GM21447 (cell line): ENCODE data around the gene USP17L19.
"Not testable (repeated sequence)": the region's sequence is repeated elsewhere in the genome, so short reads cannot be mapped to it uniquely, and the experiment has no call there.

Source experiments
- ATAC-seq: cut with Tn5 transposase; IDR thresholded peaks from one replicate; pipeline ENCODE4 v1.9.1; 2021; ENCODE audit not compliant: unreplicated experiment

The USP17L19 gene, protein sequence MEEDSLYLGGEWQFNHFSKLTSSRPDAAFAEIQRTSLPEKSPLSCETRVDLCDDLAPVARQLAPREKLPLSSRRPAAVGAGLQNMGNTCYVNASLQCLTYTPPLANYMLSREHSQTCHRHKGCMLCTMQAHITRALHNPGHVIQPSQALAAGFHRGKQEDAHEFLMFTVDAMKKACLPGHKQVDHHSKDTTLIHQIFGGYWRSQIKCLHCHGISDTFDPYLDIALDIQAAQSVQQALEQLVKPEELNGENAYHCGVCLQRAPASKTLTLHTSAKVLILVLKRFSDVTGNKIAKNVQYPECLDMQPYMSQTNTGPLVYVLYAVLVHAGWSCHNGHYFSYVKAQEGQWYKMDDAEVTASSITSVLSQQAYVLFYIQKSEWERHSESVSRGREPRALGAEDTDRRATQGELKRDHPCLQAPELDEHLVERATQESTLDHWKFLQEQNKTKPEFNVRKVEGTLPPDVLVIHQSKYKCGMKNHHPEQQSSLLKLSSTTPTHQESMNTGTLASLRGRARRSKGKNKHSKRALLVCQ

DNA sequence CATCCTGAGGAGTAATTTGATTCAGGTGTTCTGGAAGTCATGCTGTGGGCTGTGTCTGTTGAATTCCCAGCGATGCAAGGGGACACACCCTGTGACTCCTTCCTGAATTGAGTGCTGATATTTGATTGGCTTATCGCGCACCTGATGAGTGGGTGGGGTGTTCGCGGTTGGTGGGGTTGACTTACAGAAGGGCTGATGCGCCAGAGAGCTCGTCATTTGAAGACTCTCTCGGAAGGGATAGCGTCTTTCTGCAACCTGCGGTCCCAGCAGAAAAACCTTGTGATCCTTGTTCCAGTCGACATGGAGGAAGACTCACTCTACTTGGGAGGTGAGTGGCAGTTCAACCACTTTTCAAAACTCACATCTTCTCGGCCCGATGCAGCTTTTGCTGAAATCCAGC, at the start of gene USP17L19:
Gene USP17L19 (plus strand): TSS at position 301 of the 400 bp plus-strand sequence. CDS start 0 bp downstream, at position 301.
- ATAC-seq = not testable (repeated sequence)

DNA sequence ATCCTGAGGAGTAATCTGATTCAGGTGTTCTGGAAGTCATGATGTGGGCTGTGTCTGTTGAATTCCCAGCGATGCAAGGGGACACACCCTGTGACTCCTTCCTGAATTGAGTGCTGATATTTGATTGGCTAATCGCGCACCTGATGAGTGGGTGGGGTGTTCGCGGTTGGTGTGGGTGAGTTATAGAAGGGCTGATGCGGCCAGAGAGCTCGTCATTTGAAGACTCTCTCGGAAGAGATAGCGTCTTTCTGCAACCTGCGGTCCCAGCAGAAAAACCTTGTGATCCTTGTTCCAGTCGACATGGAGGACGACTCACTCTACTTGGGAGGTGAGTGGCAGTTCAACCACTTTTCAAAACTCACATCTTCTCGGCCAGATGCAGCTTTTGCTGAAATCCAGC, 42.8 kb upstream of the USP17L19 start, which contains the start of gene USP17L10:
Gene USP17L10 (plus strand): TSS at position 301 of the 400 bp plus-strand sequence. CDS start 0 bp downstream, at position 301.
- ATAC-seq = not testable (repeated sequence)

DNA sequence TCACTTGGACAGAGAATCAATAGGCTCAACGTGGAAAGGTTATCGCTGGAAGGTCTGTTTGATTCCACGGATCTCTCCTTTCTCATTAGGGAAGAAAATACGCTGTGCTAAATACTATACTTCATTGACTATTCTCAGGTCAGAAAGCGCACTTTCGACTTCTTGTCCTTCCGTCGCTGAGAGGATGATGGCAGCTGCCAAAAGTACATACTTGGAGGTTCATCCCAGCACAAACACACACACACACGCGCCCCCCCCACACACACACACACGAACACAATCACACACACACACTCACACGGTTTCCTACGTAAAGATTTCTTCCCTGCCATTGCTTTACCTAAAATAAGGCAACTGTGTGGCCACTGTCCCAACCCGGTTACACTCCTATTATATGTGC, 38.5 kb upstream of the USP17L19 start:
- not testable (repeated sequence) for ATAC-seq

DNA sequence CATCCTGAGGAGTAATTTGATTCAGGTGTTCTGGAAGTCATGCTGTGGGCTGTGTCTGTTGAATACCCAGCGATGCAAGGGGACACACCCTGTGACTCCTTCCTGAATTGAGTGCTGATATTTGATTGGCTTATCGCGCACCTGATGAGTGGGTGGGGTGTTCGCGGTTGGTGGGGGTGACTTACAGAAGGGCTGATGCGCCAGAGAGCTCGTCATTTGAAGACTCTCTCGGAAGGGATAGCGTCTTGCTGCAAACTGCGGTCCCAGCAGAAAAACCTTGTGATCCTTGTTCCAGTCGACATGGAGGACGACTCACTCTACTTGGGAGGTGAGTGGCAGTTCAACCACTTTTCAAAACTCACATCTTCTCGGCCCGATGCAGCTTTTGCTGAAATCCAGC, 38.1 kb upstream of the USP17L19 start, which contains the start of gene USP17L11:
Gene USP17L11 (plus strand): TSS at position 301 of the 400 bp plus-strand sequence. CDS start 0 bp downstream, at position 301.
- ATAC-seq = not testable (repeated sequence)

DNA sequence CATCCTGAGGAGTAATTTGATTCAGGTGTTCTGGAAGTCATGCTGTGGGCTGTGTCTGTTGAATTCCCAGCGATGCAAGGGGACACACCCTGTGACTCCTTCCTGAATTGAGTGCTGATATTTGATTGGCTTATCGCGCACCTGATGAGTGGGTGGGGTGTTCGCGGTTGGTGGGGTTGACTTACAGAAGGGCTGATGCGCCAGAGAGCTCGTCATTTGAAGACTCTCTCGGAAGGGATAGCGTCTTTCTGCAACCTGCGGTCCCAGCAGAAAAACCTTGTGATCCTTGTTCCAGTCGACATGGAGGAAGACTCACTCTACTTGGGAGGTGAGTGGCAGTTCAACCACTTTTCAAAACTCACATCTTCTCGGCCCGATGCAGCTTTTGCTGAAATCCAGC, 33.3 kb upstream of the USP17L19 start, which contains the start of gene USP17L12:
Gene USP17L12 (plus strand): TSS at position 301 of the 400 bp plus-strand sequence. CDS start 0 bp downstream, at position 301.
- ATAC-seq = not testable (repeated sequence)

DNA sequence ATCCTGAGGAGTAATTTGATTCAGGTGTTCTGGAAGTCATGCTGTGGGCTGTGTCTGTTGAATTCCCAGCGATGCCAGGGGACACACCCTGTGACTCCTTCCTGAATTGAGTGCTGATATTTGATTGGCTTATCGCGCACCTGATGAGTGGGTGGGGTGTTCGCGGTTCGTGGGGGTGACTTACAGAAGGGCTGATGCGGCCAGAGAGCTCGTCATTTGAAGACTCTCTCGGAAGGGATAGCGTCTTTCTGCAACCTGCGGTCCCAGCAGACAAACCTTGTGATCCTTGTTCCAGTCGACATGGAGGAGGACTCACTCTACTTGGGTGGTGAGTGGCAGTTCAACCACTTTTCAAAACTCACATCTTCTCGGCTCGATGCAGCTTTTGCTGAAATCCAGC, 28.6 kb upstream of the USP17L19 start, which contains the start of gene USP17L13:
Gene USP17L13 (plus strand): TSS at position 301 of the 400 bp plus-strand sequence. CDS start 0 bp downstream, at position 301.
- ATAC-seq = not testable (repeated sequence)

DNA sequence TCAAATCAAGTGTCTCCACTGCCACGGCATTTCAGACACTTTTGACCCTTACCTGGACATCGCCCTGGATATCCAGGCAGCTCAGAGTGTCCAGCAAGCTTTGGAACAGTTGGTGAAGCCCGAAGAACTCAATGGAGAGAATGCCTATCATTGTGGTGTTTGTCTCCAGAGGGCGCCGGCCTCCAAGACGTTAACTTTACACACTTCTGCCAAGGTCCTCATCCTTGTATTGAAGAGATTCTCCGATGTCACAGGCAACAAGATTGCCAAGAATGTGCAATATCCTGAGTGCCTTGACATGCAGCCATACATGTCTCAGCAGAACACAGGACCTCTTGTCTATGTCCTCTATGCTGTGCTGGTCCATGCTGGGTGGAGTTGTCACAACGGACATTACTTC, 22.9 kb upstream of the USP17L19 start:
- ATAC-seq = not testable (repeated sequence)

DNA sequence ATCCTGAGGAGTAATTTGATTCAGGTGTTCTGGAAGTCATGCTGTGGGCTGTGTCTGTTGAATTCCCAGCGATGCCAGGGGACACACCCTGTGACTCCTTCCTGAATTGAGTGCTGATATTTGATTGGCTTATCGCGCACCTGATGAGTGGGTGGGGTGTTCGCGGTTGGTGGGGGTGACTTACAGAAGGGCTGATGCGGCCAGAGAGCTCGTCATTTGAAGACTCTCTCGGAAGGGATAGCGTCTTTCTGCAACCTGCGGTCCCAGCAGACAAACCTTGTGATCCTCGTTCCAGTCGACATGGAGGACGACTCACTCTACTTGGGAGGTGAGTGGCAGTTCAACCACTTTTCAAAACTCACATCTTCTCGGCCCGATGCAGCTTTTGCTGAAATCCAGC, 19.1 kb upstream of the USP17L19 start, which contains the start of gene USP17L15:
Gene USP17L15 (plus strand): TSS at position 301 of the 400 bp plus-strand sequence. CDS start 0 bp downstream, at position 301.
- ATAC-seq = not testable (repeated sequence)

DNA sequence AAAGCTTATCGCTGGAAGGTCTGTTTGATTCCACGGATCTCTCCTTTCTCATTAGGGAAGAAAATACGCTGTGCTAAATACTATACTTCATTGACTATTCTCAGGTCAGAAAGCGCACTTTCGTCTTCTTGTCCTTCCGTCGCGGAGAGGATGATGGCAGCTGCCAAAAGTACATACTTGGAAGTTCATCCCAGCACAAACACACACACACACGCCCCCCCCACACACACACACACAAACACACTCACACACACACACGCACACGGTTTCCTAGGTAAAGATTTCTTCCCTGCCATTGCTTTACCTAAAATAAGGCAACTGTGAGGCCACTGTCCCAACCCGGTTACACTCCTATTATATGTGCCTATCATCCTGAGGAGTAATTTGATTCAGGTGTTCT, 14.7 kb upstream of the USP17L19 start:
- not testable (repeated sequence) for ATAC-seq

DNA sequence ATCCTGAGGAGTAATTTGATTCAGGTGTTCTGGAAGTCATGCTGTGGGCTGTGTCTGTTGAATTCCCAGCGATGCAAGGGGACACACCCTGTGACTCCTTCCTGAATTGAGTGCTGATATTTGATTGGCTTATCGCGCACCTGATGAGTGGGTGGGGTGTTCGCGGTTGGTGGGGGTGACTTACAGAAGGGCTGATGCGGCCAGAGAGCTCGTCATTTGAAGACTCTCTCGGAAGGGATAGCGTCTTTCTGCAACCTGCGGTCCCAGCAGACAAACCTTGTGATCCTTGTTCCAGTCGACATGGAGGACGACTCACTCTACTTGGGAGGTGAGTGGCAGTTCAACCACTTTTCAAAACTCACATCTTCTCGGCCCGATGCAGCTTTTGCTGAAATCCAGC, 9.6 kb upstream of the USP17L19 start, which contains the start of gene USP17L17:
Gene USP17L17 (plus strand): TSS at position 301 of the 400 bp plus-strand sequence. CDS start 0 bp downstream, at position 301.
- ATAC-seq = not testable (repeated sequence)

DNA sequence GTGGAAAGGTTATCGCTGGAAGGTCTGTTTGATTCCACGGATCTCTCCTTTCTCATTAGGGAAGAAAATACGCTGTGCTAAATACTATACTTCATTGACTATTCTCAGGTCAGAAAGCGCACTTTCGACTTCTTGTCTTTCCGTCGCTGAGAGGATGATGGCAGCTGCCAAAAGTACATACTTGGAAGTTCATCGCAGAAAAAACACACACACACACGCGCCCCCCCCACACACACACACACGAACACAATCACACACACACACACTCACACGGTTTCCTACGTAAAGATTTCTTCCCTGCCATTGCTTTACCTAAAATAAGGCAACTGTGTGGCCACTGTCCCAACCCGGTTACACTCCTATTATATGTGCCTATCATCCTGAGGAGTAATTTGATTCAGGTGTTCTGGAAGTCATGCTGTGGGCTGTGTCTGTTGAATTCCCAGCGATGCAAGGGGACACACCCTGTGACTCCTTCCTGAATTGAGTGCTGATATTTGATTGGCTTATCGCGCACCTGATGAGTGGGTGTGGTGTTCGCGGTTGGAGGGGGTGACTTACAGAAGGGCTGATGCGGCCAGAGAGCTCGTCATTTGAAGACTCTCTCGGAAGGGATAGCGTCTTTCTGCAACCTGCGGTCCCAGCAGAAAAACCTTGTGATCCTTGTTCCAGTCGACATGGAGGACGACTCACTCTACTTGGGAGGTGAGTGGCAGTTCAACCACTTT, 5.1 kb upstream of the USP17L19 start, which contains the start of gene USP17L18:
Gene USP17L18 (plus strand): TSS at position 678 of the 728 bp plus-strand sequence. CDS start 0 bp downstream, at position 678.
- ATAC-seq = not testable (repeated sequence)

DNA sequence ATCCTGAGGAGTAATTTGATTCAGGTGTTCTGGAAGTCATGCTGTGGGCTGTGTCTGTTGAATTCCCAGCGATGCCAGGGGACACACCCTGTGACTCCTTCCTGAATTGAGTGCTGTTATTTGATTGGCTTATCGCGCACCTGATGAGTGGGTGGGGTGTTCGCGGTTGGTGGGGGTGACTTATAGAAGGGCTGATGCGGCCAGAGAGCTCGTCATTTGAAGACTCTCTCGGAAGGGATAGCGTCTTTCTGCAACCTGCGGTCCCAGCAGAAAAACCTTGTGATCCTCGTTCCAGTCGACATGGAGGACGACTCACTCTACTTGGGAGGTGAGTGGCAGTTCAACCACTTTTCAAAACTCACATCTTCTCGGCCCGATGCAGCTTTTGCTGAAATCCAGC, 4.6 kb downstream of the USP17L19 start, which contains the start of gene USP17L20:
Gene USP17L20 (plus strand): TSS at position 301 of the 400 bp plus-strand sequence. CDS start 0 bp downstream, at position 301.
- ATAC-seq = not testable (repeated sequence)

DNA sequence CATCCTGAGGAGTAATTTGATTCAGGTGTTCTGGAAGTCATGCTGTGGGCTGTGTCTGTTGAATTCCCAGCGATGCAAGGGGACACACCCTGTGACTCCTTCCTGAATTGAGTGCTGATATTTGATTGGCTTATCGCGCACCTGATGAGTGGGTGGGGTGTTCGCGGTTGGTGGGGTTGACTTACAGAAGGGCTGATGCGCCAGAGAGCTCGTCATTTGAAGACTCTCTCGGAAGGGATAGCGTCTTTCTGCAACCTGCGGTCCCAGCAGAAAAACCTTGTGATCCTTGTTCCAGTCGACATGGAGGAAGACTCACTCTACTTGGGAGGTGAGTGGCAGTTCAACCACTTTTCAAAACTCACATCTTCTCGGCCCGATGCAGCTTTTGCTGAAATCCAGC, 9.4 kb downstream of the USP17L19 start, which contains the start of gene USP17L21:
Gene USP17L21 (plus strand): TSS at position 301 of the 400 bp plus-strand sequence. CDS start 0 bp downstream, at position 301.
- ATAC-seq = not testable (repeated sequence)

DNA sequence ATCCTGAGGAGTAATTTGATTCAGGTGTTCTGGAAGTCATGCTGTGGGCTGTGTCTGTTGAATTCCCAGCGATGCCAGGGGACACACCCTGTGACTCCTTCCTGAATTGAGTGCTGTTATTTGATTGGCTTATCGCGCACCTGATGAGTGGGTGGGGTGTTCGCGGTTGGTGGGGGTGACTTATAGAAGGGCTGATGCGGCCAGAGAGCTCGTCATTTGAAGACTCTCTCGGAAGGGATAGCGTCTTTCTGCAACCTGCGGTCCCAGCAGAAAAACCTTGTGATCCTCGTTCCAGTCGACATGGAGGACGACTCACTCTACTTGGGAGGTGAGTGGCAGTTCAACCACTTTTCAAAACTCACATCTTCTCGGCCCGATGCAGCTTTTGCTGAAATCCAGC, 14.1 kb downstream of the USP17L19 start, which contains the start of gene USP17L22:
Gene USP17L22 (plus strand): TSS at position 301 of the 400 bp plus-strand sequence. CDS start 0 bp downstream, at position 301.
- ATAC-seq = not testable (repeated sequence)

DNA sequence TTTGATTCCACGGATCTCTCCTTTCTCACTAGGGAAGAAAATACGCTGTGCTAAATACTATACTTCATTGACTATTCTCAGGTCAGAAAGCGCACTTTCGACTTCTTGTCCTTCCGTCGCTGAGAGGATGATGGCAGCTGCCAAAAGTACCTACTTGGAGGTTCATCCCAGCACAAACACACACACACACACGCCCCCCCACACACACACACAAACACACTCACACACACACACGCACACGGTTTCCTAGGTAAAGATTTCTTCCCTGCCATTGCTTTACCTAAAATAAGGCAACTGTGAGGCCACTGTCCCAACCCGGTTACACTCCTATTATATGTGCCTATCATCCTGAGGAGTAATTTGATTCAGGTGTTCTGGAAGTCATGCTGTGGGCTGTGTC, 18.5 kb downstream of the USP17L19 start:
- not testable (repeated sequence) for ATAC-seq
